GM23248 (cell line): ENCODE data around the gene SEPTIN1.

Source experiments
- EZH2 ChIP-seq: fragments of 200-600 bp; sonication (generic); IDR thresholded peaks from 2 replicates; pipeline ENCODE4 v1.6.1; 2018; ENCODE audit warnings: antibody characterized with exemption, mild to moderate bottlenecking; ENCODE audit not compliant: insufficient read depth, poor library complexity, severe bottlenecking
- EZH2phosphoT487 ChIP-seq: fragments of 200-600 bp; sonication (generic); IDR thresholded peaks from 2 replicates; pipeline ENCODE4 v1.6.1; 2018; ENCODE audit warnings: antibody characterized with exemption, moderate library complexity, mild to moderate bottlenecking, low read depth; ENCODE audit not compliant: insufficient read depth

DNA sequence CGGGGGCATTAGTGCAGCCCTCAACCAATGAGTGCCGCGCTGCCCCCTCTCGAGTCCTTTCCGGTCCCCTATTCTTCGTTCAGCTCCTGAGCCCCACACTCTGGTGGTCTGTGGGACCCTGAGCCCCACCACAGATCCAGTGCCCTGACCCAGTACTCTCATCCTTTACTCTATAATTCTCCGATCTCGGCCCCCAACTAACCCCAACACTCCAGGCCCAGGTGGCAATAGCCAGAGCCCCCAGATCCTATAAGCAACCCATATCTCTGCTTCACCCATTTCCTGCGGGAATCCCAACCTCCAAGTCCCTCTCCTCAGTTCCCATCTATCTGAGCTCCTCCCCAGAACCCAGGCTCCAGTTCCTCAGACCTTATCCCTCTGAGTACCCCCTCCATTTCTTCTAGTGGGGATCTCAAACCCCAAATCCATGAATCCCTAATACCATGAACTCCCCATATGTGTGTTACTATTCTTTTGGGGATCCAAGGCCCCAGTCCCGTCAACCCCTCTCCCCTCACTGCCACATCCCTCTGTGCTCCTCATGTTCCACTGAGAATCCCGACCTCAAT is 11.0 kb downstream of the SEPTIN1 start:
- TF ChIP-seq EZH2 (no peak), EZH2phosphoT487 (no peak)
